ENCODE data around the gene TNS1.

DNA sequence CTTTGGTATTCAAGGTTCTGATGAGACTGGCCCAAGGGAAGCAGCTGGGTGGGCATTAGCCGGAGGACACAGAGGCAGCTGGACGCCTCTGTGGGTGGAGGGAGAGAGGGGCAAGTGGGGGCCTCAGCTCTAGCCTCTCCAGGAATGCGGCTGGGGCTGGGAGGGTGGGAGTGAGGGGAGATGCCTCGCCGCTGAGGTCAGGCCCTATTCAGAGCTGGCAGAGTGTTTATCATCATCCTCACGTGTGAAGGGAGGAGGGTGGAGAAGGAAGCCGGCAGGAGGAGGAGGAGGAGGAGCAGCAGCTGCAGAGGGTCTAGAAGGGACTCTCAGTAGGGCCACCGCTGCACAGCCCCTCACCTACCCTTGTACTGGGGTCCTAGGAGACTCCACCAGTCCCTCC lies 43.1 kb downstream of the TNS1 start:
- TF ChIP-seq TCF7 (CRISPR knock-in tag; IDR thresholded peaks at IDR 0.05; ENCODE audit: low read depth): no peak
- no peak for TF ChIP-seq CTCF (IDR thresholded peaks at IDR 0.05)
- no peak for TF ChIP-seq ZNF232 (CRISPR knock-in tag; IDR thresholded peaks at IDR 0.05)
- TF ChIP-seq RORB (CRISPR knock-in tag; IDR thresholded peaks at IDR 0.05): no peak
- TF ChIP-seq TEAD1 (CRISPR knock-in tag; IDR thresholded peaks at IDR 0.05): no peak
- no peak for TF ChIP-seq IRF1 (CRISPR knock-in tag; IDR thresholded peaks at IDR 0.05)
- no peak for TF ChIP-seq SP1 (CRISPR knock-in tag; conservative IDR thresholded peaks at IDR 0.05)

Data from WTC11 (cell line).